WERI-Rb-1 (cell line): ENCODE results near the gene FBLN7.
"Not testable (repeated sequence)": the region's sequence is repeated elsewhere in the genome, so short reads cannot be mapped to it uniquely, and the experiment has no call there.

Experiments used
- DNase-seq: peaks from one replicate; pipeline ENCODE4 v3.0.0-alpha.2; 2020
- H3K27ac ChIP-seq: fragments of 250-450 bp; sonication (Bioruptor Pico); 2 replicates; pipeline ENCODE4 v1.5.1; 2020; ENCODE audit warnings: mild to moderate bottlenecking, moderate library complexity
- H3K27me3 ChIP-seq: fragments of 250-450 bp; sonication (Bioruptor Pico); 2 replicates; pipeline ENCODE4 v1.5.1; 2021; ENCODE audit warnings: mild to moderate bottlenecking, low read depth, moderate library complexity; ENCODE audit not compliant: insufficient read depth, severe bottlenecking
- H3K36me3 ChIP-seq: fragments of 250-450 bp; sonication (Bioruptor Pico); 2 replicates; pipeline ENCODE4 v1.5.1; 2020; ENCODE audit warnings: mild to moderate bottlenecking, moderate library complexity
- H3K4me3 ChIP-seq: 2 replicates; pipeline ENCODE4 v1.5.1; 2011; ENCODE audit warnings: low read depth, mild to moderate bottlenecking, control low read depth, low read length
- H3K9me3 ChIP-seq: fragments of 250-450 bp; sonication (Bioruptor Pico); 2 replicates; pipeline ENCODE4 v1.5.1; 2021; ENCODE audit warnings: mild to moderate bottlenecking, moderate library complexity; ENCODE audit not compliant: severe bottlenecking
- CTCF ChIP-seq: IDR thresholded peaks from 2 replicates; pipeline ENCODE4 v1.5.1; 2011; ENCODE audit warnings: low read depth, mild to moderate bottlenecking, control low read depth, inconsistent platforms, low read length

The FBLN7 gene

GRCh38 chr2:112121682-112122254, 16.4 kb upstream of the FBLN7 start:
- DNase-seq, result no peak
- H3K27ac ChIP-seq, result no peak overlapping the region
- H3K4me3 ChIP-seq, result no peak overlapping the region
- no peaks in the 10 kb centered on the region for H3K9me3 ChIP-seq
- H3K27me3 ChIP-seq, result no peaks in the 10 kb centered on the region
- peak; percentile 35; the same call in 1 of the 2 replicates for TF ChIP-seq CTCF
- no peaks in the 10 kb centered on the region for H3K36me3 ChIP-seq

GRCh38 chr2:112129060-112129459, 9.1 kb upstream of the FBLN7 start:
- Histone ChIP-seq H3K4me3 (no peak overlapping the region), H3K27ac (no peak overlapping the region), H3K27me3 (no peaks in the 10 kb centered on the region), H3K9me3 (no peaks in the 10 kb centered on the region), H3K36me3 (no peaks in the 10 kb centered on the region)
- no peak for DNase-seq
- no peak for TF ChIP-seq CTCF

- H3K9me3 ChIP-seq, result no peaks in the 10 kb centered on the region
- no peak for TF ChIP-seq CTCF
- no peaks in the 10 kb centered on the region for H3K36me3 ChIP-seq
- DNase-seq, result no peak
- H3K4me3 ChIP-seq, result no peak overlapping the region
- H3K27ac ChIP-seq, result no peak overlapping the region
- no peaks in the 10 kb centered on the region for H3K27me3 ChIP-seq
Measured at GRCh38 chr2:112133344-112133743, 4.8 kb upstream of the FBLN7 start.

GRCh38 chr2:112134120-112134519, 4.1 kb upstream of the FBLN7 start:
- H3K9me3 ChIP-seq, result no peaks in the 10 kb centered on the region
- no peaks in the 10 kb centered on the region for H3K36me3 ChIP-seq
- no peak for DNase-seq
- no peak for TF ChIP-seq CTCF
- H3K27me3 ChIP-seq, result no peaks in the 10 kb centered on the region
- no peak overlapping the region for H3K4me3 ChIP-seq
- no peak overlapping the region for H3K27ac ChIP-seq

- Histone ChIP-seq H3K36me3 (peaks cover 8% of the 10 kb centered on the region), H3K4me3 (no peak overlapping the region), H3K27me3 (no peaks in the 10 kb centered on the region), H3K27ac (no peak overlapping the region), H3K9me3 (no peaks in the 10 kb centered on the region)
- no peak for DNase-seq
- no peak for TF ChIP-seq CTCF
Measured at GRCh38 chr2:112136096-112136495, 2.1 kb upstream of the FBLN7 start.

- Histone ChIP-seq H3K27ac (peak overlapping the region; percentile 29; the same call in 1 of the 2 replicates), H3K4me3 (peak overlapping the region; percentile 61)
Measured at GRCh38 chr2:112137516-112138158, 548 bp upstream of the FBLN7 start.

GRCh38 chr2:112139033-112139614, 939 bp downstream of the FBLN7 start:
- DNase-seq, H3K27me3 ChIP-seq, H3K9me3 ChIP-seq, H3K27ac ChIP-seq: not testable (repeated sequence)
- peaks cover 19% of the 10 kb centered on the region for H3K36me3 ChIP-seq
- H3K4me3 ChIP-seq, result peak overlapping the region; percentile 61

More at GRCh38 chr2:112137516-112138158, 548 bp upstream of the FBLN7 start:
- no peak for TF ChIP-seq CTCF
- Histone ChIP-seq H3K36me3 (peaks cover 19% of the 10 kb centered on the region), H3K27me3 (no peaks in the 10 kb centered on the region), H3K9me3 (no peaks in the 10 kb centered on the region)
- DNase-seq, result no peak

- H3K4me3 ChIP-seq, result peak overlapping the region; percentile 37
- not testable (repeated sequence) for H3K27ac ChIP-seq, H3K27me3 ChIP-seq, H3K9me3 ChIP-seq
- DNase-seq, result peak; percentile 26
- peaks cover 19% of the 10 kb centered on the region for H3K36me3 ChIP-seq
Measured at GRCh38 chr2:112139661-112140204, 1.5 kb downstream of the FBLN7 start.
